GM23248 (cell line): ENCODE data around the gene ABLIM2. TPM values are rescaled to one million over a fixed set of nuclear protein-coding genes. Genes with fewer than 3 reads are reported as not detected.

ENCODE experiments used
- DNase-seq: peaks from one replicate; pipeline ENCODE4 v3.0.0-alpha.2; 2015
- H2AFZ ChIP-seq: fragments of 200-600 bp; sonication (generic); 2 replicates; pipeline ENCODE4 v1.6.1; 2016; ENCODE audit warnings: antibody characterized with exemption
- H3F3A ChIP-seq: fragments of 200-600 bp; sonication (generic); 2 replicates; pipeline ENCODE4 v1.6.1; 2016; ENCODE audit warnings: mild to moderate bottlenecking, antibody characterized with exemption, mixed run types; ENCODE audit not compliant: insufficient read depth
- H3K27ac ChIP-seq: fragments of 200-600 bp; sonication (generic); 2 replicates; pipeline ENCODE4 v1.5.1; 2016; ENCODE audit warnings: mild to moderate bottlenecking
- H3K27me3 ChIP-seq: fragments of 200-600 bp; sonication (generic); replicated peaks from 2 replicates; pipeline ENCODE4 v1.6.1; 2016; ENCODE audit warnings: mild to moderate bottlenecking; ENCODE audit not compliant: insufficient read depth
- H3K36me3 ChIP-seq: fragments of 200-600 bp; sonication (generic); 2 replicates; pipeline ENCODE4 v1.6.1; 2016; ENCODE audit warnings: low read depth, mild to moderate bottlenecking
- H3K4me1 ChIP-seq: fragments of 200-600 bp; sonication (generic); 2 replicates; pipeline ENCODE4 v1.6.1; 2016; ENCODE audit warnings: mild to moderate bottlenecking; ENCODE audit not compliant: insufficient read depth
- H3K4me2 ChIP-seq: fragments of 200-600 bp; sonication (generic); one replicate; pipeline ENCODE4 v1.6.1; 2016; ENCODE audit warnings: mild to moderate bottlenecking; ENCODE audit not compliant: unreplicated experiment
- H3K4me3 ChIP-seq: fragments of 200-600 bp; sonication (generic); 2 replicates; pipeline ENCODE4 v1.5.1; 2016; ENCODE audit warnings: mild to moderate bottlenecking
- H3K79me2 ChIP-seq: fragments of 200-600 bp; sonication (generic); 2 replicates; pipeline ENCODE4 v1.6.1; 2016; ENCODE audit warnings: mild to moderate bottlenecking; ENCODE audit not compliant: insufficient read depth
- H3K9ac ChIP-seq: fragments of 200-600 bp; sonication (generic); 2 replicates; pipeline ENCODE4 v1.6.1; 2016; ENCODE audit warnings: mild to moderate bottlenecking
- H3K9me2 ChIP-seq: fragments of 200-600 bp; sonication (generic); 2 replicates; pipeline ENCODE4 v1.6.1; 2016; ENCODE audit warnings: mixed run types, mild to moderate bottlenecking, moderate library complexity; ENCODE audit not compliant: insufficient read depth
- H3K9me3 ChIP-seq: fragments of 200-600 bp; sonication (generic); one replicate; pipeline ENCODE4 v1.6.1; 2017; ENCODE audit warnings: low read depth
- H4K20me1 ChIP-seq: fragments of 200-600 bp; sonication (generic); 2 replicates; pipeline ENCODE4 v1.6.0; 2016; ENCODE audit not compliant: insufficient read depth
- EZH2 ChIP-seq: fragments of 200-600 bp; sonication (generic); IDR thresholded peaks from 2 replicates; pipeline ENCODE4 v1.6.1; 2018; ENCODE audit warnings: antibody characterized with exemption, mild to moderate bottlenecking; ENCODE audit not compliant: insufficient read depth, poor library complexity, severe bottlenecking
- EZH2phosphoT487 ChIP-seq: fragments of 200-600 bp; sonication (generic); IDR thresholded peaks from 2 replicates; pipeline ENCODE4 v1.6.1; 2018; ENCODE audit warnings: antibody characterized with exemption, moderate library complexity, mild to moderate bottlenecking, low read depth; ENCODE audit not compliant: insufficient read depth
- WGBS, 2 experiments: methylation state at CpG; one replicate each; pipeline ENCODE4 v1.1.6; 2015 to 2017; ENCODE audit warnings: low lambda C conversion rate in 2 of 2, low coverage in 1 of 2; ENCODE audit errors: missing lambda C conversion rate in 2 of 2; 5-methylcytosine and 5-hydroxymethylcytosine counted together
- in situ Hi-C: fragments of 300-500 bp; cut with MboI; formaldehyde crosslinking; loops from 2 replicates; pipeline ENCODE4 v1.15.0; 2020
- polyA plus RNA-seq: library from polyadenylated mRNA; unstranded; fragments of >200 nt; fragmentation: Nextera tagmentation; extraction: Ambion mirVana; gene quantifications from 2 replicates; pipeline ENCODE4 v1.2.1, GENCODE V29; 2016
- total RNA-seq: library from RNA; depleted of rRNA; stranded (reverse); fragments of >200 nt; shearing (Covaris generic); gene quantifications from 2 replicates; pipeline ENCODE4 v1.2.3, GENCODE V29; 2014

The ABLIM2 gene
- total and polyA plus RNA-seq, 2 experiments from 2014 or later = not detected

DNA sequence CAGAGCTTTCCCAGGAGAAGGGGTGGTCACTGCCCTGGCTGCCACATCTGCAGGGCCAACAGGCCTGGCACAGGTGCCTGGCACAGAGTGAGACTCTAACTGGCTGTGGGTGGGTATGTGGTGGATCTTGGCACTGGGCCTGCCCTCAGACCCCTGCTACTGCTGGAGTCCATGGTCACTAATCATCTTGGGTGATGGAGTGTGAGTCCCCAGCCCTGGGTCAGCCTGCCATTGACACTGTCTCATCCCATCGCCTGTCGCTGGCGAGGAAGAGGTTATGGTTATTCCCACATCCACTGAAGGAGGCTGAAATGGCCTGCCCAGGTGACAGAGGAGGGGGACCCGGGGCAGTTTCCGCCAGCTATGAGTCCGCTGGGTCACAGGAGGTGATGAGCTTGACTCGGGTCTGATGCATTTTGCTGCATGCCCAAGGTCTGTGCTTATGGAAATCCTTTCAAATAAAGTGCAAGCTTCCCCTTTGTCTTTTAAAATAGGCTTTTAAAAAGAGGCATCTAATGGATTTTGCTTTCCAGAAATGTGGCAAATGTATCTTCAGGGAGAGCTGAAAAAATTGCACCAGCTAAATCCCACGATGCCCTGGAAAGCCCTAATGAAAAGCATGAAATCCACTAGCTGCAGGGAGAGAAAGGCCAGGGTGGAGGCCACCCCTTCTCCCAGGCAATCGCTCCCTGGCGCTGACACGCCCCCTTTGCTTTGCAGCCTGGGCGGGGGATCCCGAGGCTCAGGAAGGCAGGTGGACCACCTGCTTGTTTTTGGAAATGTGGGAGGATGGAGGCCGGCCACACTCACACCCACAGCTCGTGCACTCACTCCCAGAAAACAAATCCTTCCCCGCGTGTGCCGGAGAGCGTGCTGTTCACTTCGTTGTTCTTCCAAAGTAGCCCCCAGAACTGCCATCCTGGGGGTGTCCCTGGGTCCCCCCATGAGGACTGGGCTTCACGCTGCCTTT, 54.9 kb downstream of the ABLIM2 start:
- in situ Hi-C loops = no loop called here
- Histone ChIP-seq H3K79me2 (no peaks in the 10 kb centered on the region), H3K9me3 (no peaks in the 10 kb centered on the region), H3K9me2 (no peaks in the 10 kb centered on the region), H4K20me1 (no peaks in the 10 kb centered on the region), H3F3A (no peaks in the 10 kb centered on the region), H3K9ac (no peak overlapping the region), H3K36me3 (no peaks in the 10 kb centered on the region), H2AFZ (no peak overlapping the region), H3K4me2 (no peak overlapping the region), H3K27ac (no peak overlapping the region), H3K4me1 (no peaks in the 10 kb centered on the region), H3K4me3 (no peak overlapping the region), H3K27me3 (peaks cover 80% of the 10 kb centered on the region)
- no peak for DNase-seq
- TF ChIP-seq EZH2phosphoT487 = no peak
- no peak for TF ChIP-seq EZH2
- WGBS, 2 experiments = 28 to 32% methylated on average over 21 of the region's 21 CpGs

DNA sequence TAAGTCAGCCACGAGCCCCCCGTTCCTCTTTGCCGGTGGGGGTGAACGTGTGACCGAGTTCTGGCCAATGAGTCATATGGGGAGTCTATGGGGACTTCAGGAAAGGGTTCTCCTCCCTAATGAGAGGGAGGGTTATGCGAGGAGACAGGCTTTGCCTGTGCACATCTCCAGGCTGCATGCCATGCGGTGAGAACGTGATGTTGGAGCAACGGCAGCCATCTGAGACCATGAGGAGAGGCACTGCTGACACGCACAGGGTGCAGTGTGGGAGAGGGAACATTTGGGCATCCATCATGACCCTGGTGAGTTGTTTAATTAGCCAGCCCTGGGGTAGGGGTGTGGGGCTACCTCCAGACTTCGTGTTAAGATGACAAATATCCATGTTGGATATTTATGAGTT, 55.8 kb downstream of the ABLIM2 start:
- no peaks in the 10 kb centered on the region for H3K4me1 ChIP-seq
- H3K4me3 ChIP-seq = no peak overlapping the region
- H3K79me2 ChIP-seq = no peaks in the 10 kb centered on the region
- peaks cover 73% of the 10 kb centered on the region for H3K27me3 ChIP-seq
- H3K4me2 ChIP-seq = no peak overlapping the region
- DNase-seq = no peak
- H3F3A ChIP-seq = no peaks in the 10 kb centered on the region
- in situ Hi-C loops = no loop called here
- TF ChIP-seq EZH2phosphoT487 (no peak), EZH2 (no peak)
- no peak overlapping the region for H3K9ac ChIP-seq
- no peak overlapping the region for H2AFZ ChIP-seq
- 72 to 76% methylated on average over 11 of the region's 11 CpGs for WGBS, 2 experiments
- H3K9me3 ChIP-seq = no peaks in the 10 kb centered on the region
- H3K27ac ChIP-seq = no peak overlapping the region
- H3K9me2 ChIP-seq = no peaks in the 10 kb centered on the region
- H4K20me1 ChIP-seq = no peaks in the 10 kb centered on the region
- no peaks in the 10 kb centered on the region for H3K36me3 ChIP-seq

DNA sequence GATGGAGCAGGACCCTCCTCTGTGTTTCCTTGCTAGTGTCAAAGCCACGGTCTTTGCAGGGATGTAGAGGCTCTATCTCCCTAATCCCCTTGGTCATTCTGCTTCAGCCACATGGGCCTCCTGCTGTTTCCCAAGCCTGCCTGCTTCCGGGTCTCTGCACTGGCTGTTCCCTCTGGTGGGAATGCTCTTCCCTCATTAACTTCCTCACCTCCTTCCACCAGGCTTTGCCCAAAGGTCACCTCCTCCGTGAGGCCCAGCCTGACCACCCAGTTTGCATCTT, 56.6 kb downstream of the ABLIM2 start:
- Histone ChIP-seq H3K79me2 (no peaks in the 10 kb centered on the region), H3K4me1 (no peaks in the 10 kb centered on the region), H3K9me3 (no peaks in the 10 kb centered on the region), H2AFZ (no peak overlapping the region), H3K4me3 (no peak overlapping the region), H3K9ac (no peak overlapping the region), H3K9me2 (no peaks in the 10 kb centered on the region), H3K4me2 (no peak overlapping the region), H3K36me3 (no peaks in the 10 kb centered on the region), H4K20me1 (no peaks in the 10 kb centered on the region), H3K27ac (no peak overlapping the region), H3F3A (no peaks in the 10 kb centered on the region), H3K27me3 (peaks cover 66% of the 10 kb centered on the region)
- DNase-seq = no peak
- in situ Hi-C loops = no loop called here
- WGBS, 2 experiments = 28 to 38% methylated on average over 3 of the region's 3 CpGs
- TF ChIP-seq EZH2 = no peak
- TF ChIP-seq EZH2phosphoT487 = no peak

DNA sequence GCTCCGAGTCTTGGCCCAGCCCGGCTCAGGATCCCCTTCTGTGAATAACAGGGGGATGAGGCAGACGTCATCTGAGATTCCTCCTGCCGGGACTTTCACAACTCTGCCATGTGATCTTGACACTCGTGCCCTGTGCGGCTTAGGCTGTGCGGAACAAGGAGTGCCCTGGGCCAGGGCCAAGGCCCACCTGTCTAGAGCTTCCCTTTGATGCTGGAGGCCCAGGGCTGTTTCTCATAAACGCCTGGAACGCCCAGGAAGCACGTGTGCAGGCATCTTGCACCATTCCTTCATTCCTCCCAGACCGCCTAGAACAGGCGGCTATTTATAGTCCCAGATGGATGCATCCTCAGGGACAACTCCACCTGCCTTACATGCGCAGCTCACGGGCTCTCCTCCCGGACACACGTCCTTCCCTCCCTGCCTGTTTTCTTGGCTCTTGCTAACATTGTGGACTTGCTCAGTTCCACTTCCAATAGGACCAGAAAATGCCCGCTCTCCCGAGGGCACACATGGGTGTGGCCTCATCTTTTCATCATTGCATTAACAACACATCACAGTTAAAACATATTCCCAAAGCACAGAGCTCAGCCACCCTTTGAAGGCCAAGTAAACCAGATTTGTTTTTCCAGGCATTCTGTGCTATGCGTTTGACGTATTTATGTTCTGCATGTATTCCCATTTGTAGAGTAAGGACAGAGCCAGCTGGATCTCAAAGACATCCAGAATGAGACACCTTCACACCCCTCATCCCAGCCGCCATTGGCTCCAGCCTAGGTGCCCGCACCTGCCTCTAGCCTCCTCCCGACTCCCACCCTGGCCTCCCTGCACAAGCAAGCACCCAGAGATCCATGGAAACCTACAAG, 57.2 kb downstream of the ABLIM2 start:
- Histone ChIP-seq H3K4me1 (no peaks in the 10 kb centered on the region), H3K27me3 (peaks cover 63% of the 10 kb centered on the region), H3K4me3 (no peak overlapping the region), H3F3A (no peaks in the 10 kb centered on the region), H3K9ac (no peak overlapping the region), H3K36me3 (no peaks in the 10 kb centered on the region), H3K27ac (no peak overlapping the region), H4K20me1 (no peaks in the 10 kb centered on the region), H2AFZ (no peak overlapping the region), H3K9me2 (no peaks in the 10 kb centered on the region), H3K4me2 (no peak overlapping the region), H3K9me3 (no peaks in the 10 kb centered on the region), H3K79me2 (no peaks in the 10 kb centered on the region)
- WGBS, 2 experiments = 8 to 12% methylated on average over 23 of the region's 23 CpGs
- peak; percentile 47 for DNase-seq
- in situ Hi-C loops = no loop called here
- TF ChIP-seq EZH2phosphoT487 = no peak
- no peak for TF ChIP-seq EZH2
